PC-9 (cell line): ENCODE data around the gene VWA8. TPM values are rescaled to one million over a fixed set of nuclear protein-coding genes. Genes with fewer than 3 reads are reported as not detected.
A peak's percentile ranks its signal among the peaks of the same experiment; 100 is the strongest.

Source experiments
- BruUV-seq: library from RNA; stranded (reverse); fragments of 400-500 nt; replicated peaks from 2 replicates; lab custom pipeline; 2021; lab: Mats Ljungman, UMichigan
- CTCF ChIA-PET: fragments of 300-600 bp; sonication (Branson Sonifier 250); formaldehyde crosslinking; loops from one replicate; lab custom pipeline; 2022; ENCODE audit warnings: antibody characterized with exemption; lab: Charles Lee
- POLR2A ChIA-PET: fragments of 300-600 bp; sonication (Branson Sonifier 250); formaldehyde crosslinking; loops from one replicate; lab custom pipeline; 2022; ENCODE audit warnings: antibody characterized with exemption; ENCODE audit not compliant: unreplicated experiment; lab: Charles Lee
- DNase-seq, 2 experiments: peaks; one replicate each; pipeline versions ENCODE4 v3.0.0 to v3.0.0-alpha.2; 2015 to 2022; ENCODE audit warnings: mixed read lengths in 1 of 2
- H2AFZ ChIP-seq: fragments of 200-600 bp; sonication (generic); 2 replicates; pipeline ENCODE4 v1.8.1; 2017; ENCODE audit warnings: antibody characterized with exemption
- H3F3A ChIP-seq: fragments of 200-600 bp; sonication (generic); 2 replicates; pipeline ENCODE4 v1.8.1; 2017; ENCODE audit warnings: antibody characterized with exemption, mild to moderate bottlenecking, low read depth; ENCODE audit not compliant: insufficient read depth
- H3K27ac ChIP-seq: fragments of 200-600 bp; sonication (generic); 2 replicates; pipeline ENCODE4 v1.6.1; 2016; ENCODE audit warnings: mixed run types
- H3K27me3 ChIP-seq: fragments of 200-600 bp; sonication (generic); 2 replicates; pipeline ENCODE4 v1.6.1; 2016; ENCODE audit warnings: low read depth, mixed run types; ENCODE audit not compliant: insufficient read depth
- H3K36me3 ChIP-seq: fragments of 200-600 bp; sonication (generic); 2 replicates; pipeline ENCODE4 v1.6.1; 2016; ENCODE audit warnings: low read depth, mixed run types
- H3K4me1 ChIP-seq: fragments of 200-600 bp; sonication (generic); replicated peaks from 2 replicates; pipeline ENCODE4 v1.6.1; 2016; ENCODE audit warnings: mixed run types; ENCODE audit not compliant: insufficient read depth
- H3K4me2 ChIP-seq: fragments of 200-600 bp; sonication (generic); 2 replicates; pipeline ENCODE4 v1.6.1; 2017; ENCODE audit warnings: mixed run types
- H3K4me3 ChIP-seq: fragments of 200-600 bp; sonication (generic); 2 replicates; pipeline ENCODE4 v1.6.1; 2016; ENCODE audit warnings: mixed run types
- H3K79me2 ChIP-seq: fragments of 200-600 bp; sonication (generic); 2 replicates; pipeline ENCODE4 v1.6.1; 2017; ENCODE audit warnings: low read depth, mixed run types
- H3K9me2 ChIP-seq: fragments of 200-600 bp; sonication (generic); 2 replicates; pipeline ENCODE4 v1.8.1; 2017; ENCODE audit warnings: mild to moderate bottlenecking; ENCODE audit not compliant: insufficient read depth
- H3K9me3 ChIP-seq: fragments of 200-600 bp; sonication (generic); 2 replicates; pipeline ENCODE4 v1.8.1; 2016; ENCODE audit warnings: low read depth; ENCODE audit not compliant: insufficient read depth
- H4K20me1 ChIP-seq: fragments of 200-600 bp; sonication (generic); 2 replicates; pipeline ENCODE4 v1.8.1; 2017; ENCODE audit not compliant: insufficient read depth
- EZH2 ChIP-seq: fragments of 200-600 bp; sonication (generic); IDR thresholded peaks from 2 replicates; pipeline ENCODE4 v1.8.0; 2017; ENCODE audit warnings: antibody characterized with exemption, low read depth
- intact Hi-C: fragments of 100-400 bp; cut with micrococcal nuclease; formaldehyde crosslinking; loops from one replicate; pipeline ENCODE4 v1.10.0; 2022; ENCODE audit not compliant: unreplicated experiment
- total RNA-seq: library from RNA; stranded (reverse); gene quantifications from 2 replicates; pipeline ENCODE4 v1.2.3, GENCODE V29; 2021
- TF ChIP-seq, protein P1 (sequence below): fragments of 200-600 bp; sonication (generic); conservative IDR thresholded peaks from 2 replicates; pipeline ENCODE4 v1.6.1; 2017; ENCODE audit warnings: mixed run types, antibody characterized with exemption, mild to moderate bottlenecking, moderate library complexity

The VWA8 gene
- total RNA-seq, 1 experiment from 2014 or later = 14.1 TPM

DNA sequence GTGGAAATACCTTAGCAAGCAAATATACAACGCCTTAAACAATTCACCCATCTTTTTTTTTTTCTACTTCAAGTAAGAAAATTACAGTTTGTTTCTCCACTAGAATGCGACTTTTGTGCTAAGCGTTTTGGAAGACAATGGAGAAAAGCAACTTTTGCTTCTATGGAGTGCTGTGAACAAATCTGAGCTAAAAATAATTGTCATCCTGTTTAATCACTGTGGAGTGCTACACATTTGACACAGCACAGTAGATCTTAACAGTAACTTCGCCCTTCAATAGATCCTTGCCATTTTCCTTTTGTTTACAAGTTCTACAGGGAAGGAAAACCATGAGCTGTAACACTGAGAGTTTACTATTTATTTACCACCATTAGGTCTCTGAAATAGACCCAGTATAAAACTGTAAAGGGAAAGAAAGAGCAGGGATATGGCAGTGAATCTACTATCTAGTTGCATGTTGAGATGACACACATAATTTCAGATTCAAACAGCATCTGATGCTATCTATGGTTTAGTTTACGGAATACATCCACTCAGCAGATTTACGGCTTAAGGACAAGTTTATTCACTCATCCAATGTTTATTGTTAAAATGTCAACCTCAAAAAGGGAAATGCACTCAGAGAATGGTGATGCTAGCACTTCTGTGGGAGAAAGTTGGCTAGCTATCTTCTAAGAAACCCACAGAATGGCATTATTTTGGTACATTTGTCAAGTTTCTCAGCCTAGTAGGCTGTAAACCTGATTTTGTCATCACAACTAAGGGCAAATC lies 175.3 kb downstream of the VWA8 start:
- ChIA-PET POLR2A (interaction anchor here (0.7 kb wide), 1 partner anchor 55 kb away, joined by 15 read pairs; no protein-coding TSS in a partner anchor), CTCF (no interaction called here)
- Histone ChIP-seq H3F3A (peaks cover 12% of the 10 kb centered on the region), H2AFZ (no peak overlapping the region), H3K4me3 (no peak overlapping the region), H3K4me1 (peaks cover 14% of the 10 kb centered on the region), H3K9me2 (no peaks in the 10 kb centered on the region), H3K27me3 (no peaks in the 10 kb centered on the region), H4K20me1 (no peaks in the 10 kb centered on the region), H3K4me2 (no peak overlapping the region), H3K27ac (no peak overlapping the region), H3K79me2 (no peaks in the 10 kb centered on the region), H3K9me3 (no peaks in the 10 kb centered on the region), H3K36me3 (no peaks in the 10 kb centered on the region)
- no TSS peak for BruUV-seq
- intact Hi-C loops = no loop called here
- no peak for DNase-seq
- no peak for TF ChIP-seq EZH2
- TF ChIP-seq, protein P1, sequence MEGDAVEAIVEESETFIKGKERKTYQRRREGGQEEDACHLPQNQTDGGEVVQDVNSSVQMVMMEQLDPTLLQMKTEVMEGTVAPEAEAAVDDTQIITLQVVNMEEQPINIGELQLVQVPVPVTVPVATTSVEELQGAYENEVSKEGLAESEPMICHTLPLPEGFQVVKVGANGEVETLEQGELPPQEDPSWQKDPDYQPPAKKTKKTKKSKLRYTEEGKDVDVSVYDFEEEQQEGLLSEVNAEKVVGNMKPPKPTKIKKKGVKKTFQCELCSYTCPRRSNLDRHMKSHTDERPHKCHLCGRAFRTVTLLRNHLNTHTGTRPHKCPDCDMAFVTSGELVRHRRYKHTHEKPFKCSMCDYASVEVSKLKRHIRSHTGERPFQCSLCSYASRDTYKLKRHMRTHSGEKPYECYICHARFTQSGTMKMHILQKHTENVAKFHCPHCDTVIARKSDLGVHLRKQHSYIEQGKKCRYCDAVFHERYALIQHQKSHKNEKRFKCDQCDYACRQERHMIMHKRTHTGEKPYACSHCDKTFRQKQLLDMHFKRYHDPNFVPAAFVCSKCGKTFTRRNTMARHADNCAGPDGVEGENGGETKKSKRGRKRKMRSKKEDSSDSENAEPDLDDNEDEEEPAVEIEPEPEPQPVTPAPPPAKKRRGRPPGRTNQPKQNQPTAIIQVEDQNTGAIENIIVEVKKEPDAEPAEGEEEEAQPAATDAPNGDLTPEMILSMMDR = no peak

DNA sequence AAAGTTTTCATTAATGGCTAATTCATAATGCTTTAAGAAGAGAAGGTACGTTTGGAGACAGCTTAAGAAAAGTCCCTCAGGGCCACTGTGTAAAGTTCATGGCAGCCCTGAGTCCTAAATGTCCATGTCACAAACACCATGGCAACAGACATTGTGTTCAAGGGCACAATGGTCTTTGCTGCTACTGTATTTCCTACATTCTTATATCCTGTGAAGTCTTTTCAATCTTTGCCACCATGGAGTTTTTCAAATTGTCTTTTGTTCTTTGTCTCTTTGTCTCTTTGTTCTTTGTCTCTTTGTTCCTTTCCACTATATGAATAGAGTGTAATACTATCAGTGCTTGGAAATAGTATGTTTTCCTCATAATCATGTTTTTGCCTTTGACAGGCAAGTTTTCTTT lies 178.8 kb downstream of the VWA8 start:
- H3K27me3 ChIP-seq = no peaks in the 10 kb centered on the region
- no peaks in the 10 kb centered on the region for H4K20me1 ChIP-seq
- no peak overlapping the region for H2AFZ ChIP-seq
- TF ChIP-seq EZH2 = no peak
- TF ChIP-seq, protein P1 = no peak
- H3K4me1 ChIP-seq = peaks cover 19% of the 10 kb centered on the region
- ChIA-PET CTCF (no interaction called here), POLR2A (interaction anchor here (0.6 kb wide), 1 partner anchor 24 kb away, joined by 8 read pairs; no protein-coding TSS in a partner anchor)
- H3K36me3 ChIP-seq = no peaks in the 10 kb centered on the region; the same call in 1 of the 2 replicates
- H3K9me2 ChIP-seq = no peaks in the 10 kb centered on the region
- no peak for DNase-seq
- no peaks in the 10 kb centered on the region for H3K9me3 ChIP-seq
- H3K4me3 ChIP-seq = no peak overlapping the region
- no peaks in the 10 kb centered on the region for H3K79me2 ChIP-seq
- intact Hi-C loops = no loop called here
- no TSS peak for BruUV-seq
- no peak overlapping the region for H3K27ac ChIP-seq
- no peak overlapping the region for H3K4me2 ChIP-seq
- H3F3A ChIP-seq = peaks cover 17% of the 10 kb centered on the region

DNA sequence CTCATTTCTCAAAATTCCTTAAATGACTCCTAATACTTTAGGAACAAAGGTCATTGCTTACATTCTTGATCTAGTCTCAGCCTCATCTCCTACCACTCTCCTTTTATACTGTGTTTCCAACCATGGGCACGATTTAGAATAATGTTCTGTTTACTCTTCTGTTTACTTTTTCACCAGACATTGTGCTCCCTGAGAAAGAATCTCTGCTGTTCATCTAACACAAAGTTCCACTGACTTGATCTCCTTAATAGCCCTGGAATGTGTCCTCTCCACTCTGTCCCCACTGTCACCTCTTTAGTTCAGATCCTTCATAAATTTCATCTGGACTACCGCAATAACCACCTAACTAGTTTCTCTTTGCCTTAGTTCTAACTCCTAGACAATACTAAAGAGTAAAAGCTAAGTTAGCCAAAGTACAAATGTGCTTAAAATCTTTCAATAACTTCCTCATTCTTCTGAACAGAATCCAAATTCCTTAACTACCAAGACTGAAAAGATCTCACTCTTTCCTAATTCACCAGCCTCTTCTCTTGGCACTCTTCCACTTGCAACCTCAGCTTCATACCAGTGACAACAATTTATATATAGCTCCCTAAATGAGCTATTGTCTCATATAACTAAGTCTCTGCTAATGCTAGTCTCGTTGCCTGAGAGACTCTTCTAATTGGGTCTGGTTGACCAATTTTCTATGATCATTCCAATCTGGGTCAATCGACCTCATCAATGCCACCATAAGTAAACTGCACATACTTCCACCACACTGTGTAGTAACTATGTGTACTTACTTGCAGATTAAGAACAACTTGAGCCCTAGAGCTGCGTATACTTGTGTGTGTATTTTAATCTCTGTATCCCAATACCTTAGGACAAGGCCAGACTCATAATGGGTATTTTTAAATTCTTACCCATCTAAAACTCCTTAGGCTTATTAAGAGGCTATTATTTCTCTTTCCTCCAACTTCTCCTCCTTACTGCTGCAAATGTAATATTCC lies 179.9 kb downstream of the VWA8 start:
- H2AFZ ChIP-seq = no peak overlapping the region
- peaks cover 19% of the 10 kb centered on the region for H3K4me1 ChIP-seq
- no peaks in the 10 kb centered on the region for H4K20me1 ChIP-seq
- no TSS peak for BruUV-seq
- H3K4me3 ChIP-seq = peak overlapping the region; percentile 20; the same call in 1 of the 2 replicates
- peak overlapping the region; percentile 50 for H3K4me2 ChIP-seq
- no peaks in the 10 kb centered on the region for H3K9me2 ChIP-seq
- no peaks in the 10 kb centered on the region; the same call in 1 of the 2 replicates for H3K36me3 ChIP-seq
- H3K27me3 ChIP-seq = no peaks in the 10 kb centered on the region
- TF ChIP-seq, protein P1 = no peak
- TF ChIP-seq EZH2 = no peak
- ChIA-PET POLR2A (interaction anchor here (0.5 to 0.7 kb wide), 4 partner anchors 25 to 797 kb away, joined by 5 to 14 read pairs (median 7); no protein-coding TSS in a partner anchor), CTCF (no interaction called here)
- H3K79me2 ChIP-seq = no peaks in the 10 kb centered on the region
- no peaks in the 10 kb centered on the region for H3K9me3 ChIP-seq
- peak; percentile 29 to 74 for DNase-seq
- intact Hi-C loops = no loop called here
- peak overlapping the region; percentile 72 for H3K27ac ChIP-seq
- peaks cover 17% of the 10 kb centered on the region for H3F3A ChIP-seq
